HG03064 (cell line): ENCODE results near the gene TEX38.
"Not testable (repeated sequence)": the region's sequence is repeated elsewhere in the genome, so short reads cannot be mapped to it uniquely, and the experiment has no call there.

Experiments used
- ATAC-seq: cut with Tn5 transposase; IDR thresholded peaks from one replicate; pipeline ENCODE4 v1.9.1; 2021; ENCODE audit warnings: low read depth; ENCODE audit not compliant: unreplicated experiment

Gene TEX38

DNA sequence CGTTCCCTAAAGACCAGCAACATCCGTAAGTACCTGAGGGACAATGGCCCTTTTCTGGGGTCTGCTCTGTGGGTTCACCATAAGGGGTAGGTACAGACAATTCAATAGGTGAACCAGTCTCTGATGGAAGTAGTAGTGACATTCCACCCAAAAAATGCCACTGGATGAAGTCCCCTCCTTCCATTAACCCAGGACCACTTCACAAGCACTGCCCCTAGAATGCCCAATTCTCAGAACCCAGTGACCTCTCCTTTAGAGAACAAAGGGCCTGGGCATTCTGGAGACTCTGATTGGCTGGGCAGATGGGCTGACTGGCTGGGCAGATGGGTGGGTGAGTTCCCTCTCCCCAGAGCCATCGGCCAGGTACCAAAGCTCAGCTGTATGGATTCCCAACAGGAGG, at the start of gene TEX38:
TSS of gene TEX38 (plus strand) at position 301 of the 400 bp plus-strand sequence. CDS start at position 382, 81 bp downstream.
- no peak for ATAC-seq

DNA sequence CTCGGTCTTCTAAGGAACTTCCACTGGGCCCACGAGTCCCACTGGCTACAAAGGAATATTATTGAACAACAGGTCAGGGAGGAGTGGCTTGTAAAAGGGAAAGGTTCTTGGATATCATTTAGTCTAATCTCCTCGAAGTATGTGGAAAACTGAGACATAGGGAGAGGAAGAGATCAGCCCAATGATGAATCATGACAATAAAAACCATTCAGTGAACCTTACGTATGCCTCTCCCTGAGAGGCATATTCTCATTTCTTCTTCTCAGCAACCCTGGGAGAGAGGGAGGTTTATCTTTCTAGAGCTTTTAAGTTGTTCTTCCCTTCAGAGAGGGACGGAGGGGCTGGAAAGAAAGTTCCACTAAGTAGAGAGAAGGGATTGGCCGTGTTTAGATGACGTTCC, 49.7 kb upstream of the TEX38 start:
- no peak for ATAC-seq

DNA sequence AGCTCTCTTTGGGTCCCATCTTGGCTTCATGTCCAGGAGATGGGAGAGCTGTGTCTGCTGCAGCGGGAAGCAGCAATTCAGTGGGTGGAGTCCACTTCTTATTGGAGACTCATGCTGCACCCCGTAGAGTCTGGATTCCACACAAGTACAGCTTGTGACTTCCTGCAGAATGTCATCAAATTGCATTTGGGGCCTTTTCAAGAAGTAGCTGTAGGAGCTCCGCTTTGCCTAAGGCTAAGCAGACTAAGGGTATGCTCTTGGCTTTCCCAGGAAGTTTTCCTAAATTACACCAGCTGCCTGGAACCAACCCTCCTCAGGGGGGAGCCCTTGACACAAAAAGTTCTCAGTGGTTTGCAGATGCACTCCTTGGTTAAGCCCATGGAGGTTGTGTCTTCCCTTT, 49.3 kb upstream of the TEX38 start:
- ATAC-seq, result no peak

DNA sequence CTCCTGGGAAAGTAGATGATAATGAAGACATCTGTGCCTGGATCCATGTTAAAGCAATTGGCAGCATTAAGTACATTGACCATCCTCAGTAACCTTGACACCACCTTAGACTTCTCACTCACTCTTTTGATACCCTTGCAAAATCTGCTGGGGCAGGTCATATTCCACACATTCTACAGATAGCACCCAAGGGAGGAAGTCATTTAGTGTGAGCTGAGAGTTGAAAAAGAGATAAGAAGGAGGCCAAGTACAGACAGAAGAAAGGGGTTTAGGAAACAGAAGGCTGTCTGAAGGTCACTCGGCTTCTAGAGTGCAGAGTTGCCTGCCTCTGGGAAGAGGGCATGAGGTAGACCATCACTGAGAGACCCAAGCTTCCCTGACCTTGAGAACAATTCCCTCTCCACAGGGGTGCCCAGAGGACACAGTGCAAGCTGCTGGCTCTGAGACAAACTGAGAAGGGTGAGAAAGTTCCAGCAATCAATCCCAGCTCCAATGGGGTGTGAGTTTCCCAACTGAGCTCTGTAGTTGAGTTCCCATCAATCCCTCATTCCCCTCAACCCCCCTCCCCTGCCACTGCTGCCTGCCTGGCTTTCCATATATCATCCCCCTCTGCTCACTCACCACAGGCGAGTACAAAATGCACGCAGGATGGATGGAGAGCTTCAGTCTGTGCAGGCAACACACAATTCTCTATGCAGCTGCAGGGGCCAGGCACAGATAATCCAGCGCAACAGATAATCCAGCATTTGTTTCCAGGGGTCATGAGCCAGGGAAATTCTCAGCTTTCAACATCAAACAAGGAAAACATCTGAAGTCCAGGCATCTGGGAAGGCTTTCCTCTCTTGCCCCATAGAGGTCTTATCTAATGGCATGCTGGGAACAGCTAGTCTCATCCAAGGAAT, 47.7 kb upstream of the TEX38 start:
- no peak for ATAC-seq

DNA sequence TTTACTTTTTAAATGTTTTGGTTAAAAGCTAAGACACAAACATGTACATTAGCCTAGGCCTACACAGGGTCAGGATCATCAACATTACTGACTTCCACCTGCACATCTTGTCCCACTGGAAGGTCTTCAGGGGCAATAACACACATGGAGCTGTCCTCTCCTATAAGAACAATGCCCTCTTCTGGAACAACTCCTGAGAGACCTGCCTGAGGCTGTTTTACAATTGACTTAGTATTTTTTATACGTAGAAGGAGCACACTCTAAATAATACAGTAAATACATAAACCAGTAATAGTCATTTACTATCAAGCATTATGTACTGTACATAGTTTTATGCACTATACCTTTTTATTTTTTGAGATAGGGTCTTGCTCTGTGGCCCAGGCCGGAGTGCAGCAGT, 40.9 kb upstream of the TEX38 start:
- no peak for ATAC-seq

DNA sequence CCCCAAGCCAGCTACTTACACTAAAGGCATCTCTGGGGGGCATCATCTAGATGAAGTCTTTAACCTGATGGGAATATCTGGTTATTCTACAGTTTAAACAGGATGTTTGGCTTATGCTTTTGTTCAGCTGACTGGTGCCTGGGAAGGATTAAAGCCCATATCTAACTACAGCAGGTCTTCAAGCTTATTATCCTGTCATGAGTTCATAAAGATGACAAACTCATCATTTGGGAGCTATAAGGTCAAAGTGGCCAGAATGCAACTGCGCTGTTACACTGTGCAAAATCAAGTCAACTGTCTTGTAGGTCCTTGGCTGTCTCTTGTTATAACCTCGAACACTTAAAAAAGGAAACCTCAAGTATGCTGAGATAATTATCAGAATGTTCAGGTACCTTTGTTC, 36.4 kb upstream of the TEX38 start:
- ATAC-seq, result no peak

DNA sequence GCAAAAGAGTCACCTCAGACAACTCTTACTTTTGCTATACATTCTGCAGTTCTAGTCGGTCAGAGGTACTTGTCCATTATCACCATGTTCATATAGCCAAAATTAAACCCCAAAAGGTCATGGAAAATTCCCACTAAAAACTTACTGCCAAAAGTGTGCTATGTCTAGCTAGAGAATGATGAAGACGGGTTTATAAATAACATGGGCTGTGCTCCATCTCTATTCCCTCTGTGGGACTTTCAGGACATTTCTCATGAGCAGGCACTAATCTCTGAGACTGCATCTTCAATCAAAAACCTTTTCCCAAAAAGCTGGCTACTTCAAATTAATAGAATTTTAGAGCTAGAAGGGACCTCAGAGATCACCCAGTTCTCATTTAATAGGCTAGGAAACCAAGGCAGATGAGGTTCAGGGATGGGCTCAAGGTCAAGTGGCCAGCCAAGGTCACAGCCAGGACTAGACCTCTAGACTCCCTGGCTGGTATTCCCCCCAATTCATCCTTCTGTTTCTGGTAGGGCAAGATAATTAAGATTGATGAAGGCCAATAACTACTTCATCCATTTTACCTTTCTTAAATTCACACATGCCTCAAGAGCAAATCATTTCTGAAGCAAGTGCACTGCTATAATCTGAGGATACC, 34.1 kb upstream of the TEX38 start:
- ATAC-seq, result no peak

DNA sequence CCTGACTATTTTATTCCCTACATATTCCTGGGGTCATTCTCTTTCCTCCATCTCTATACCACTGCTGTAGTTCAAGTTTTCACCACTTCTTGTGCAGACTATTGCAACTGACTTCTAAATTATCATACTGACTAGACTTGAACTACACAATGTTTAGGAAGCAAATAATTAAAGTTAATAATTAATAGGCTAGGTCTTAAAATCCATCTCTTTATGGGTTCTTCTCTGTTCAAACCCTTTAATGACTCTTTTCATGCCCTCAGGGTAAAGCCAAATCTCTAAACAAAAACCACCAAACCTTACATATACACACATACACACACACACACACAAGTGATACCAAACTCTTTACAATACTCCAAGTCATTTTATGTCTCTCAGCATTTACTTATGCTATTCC, 32.7 kb upstream of the TEX38 start:
- no peak for ATAC-seq

DNA sequence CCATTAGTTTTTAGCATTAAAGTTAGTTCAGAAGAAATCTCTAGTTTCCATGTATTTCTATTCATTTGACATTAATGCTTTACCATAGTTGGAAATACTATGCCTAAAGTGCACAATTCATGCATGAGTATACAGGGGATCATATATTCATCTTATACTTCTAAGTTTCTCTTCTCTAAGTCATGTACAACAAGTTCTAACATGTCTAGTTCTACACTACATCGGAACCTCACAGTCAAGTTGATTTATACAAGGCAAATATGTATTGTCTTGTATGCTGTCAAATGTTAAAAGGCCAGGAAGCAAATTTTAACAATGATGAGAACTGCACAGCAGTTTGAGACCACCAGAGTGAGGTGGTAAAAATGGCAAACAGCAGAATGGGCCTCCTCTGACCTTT, 32.1 kb upstream of the TEX38 start:
- no peak for ATAC-seq

DNA sequence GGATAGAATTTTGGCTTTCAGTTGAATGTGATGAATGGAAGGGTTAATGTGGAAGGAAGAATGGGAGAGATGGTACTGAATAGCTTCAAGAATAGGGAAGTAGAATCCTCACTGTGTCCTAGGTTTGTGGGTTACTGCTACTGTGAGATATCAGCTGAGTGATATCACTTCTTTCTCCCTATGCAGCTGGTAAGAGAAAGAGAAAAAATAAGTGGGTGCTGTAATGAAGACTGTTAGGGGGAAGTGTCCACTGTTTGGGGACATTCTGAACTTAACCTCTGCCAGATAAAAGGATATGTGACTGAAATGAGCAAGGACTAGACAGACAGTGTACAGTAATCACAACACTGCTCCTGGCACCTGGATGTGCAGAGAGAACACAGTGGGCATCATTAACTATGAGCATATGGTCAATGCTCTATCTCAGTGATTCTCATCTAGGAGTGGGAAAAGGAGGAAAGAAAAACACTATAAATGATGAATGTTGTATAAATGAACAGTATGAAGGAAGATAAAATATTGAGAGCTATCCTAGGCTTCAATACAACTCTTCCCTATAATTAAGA, 29.5 kb upstream of the TEX38 start:
- ATAC-seq, result no peak

DNA sequence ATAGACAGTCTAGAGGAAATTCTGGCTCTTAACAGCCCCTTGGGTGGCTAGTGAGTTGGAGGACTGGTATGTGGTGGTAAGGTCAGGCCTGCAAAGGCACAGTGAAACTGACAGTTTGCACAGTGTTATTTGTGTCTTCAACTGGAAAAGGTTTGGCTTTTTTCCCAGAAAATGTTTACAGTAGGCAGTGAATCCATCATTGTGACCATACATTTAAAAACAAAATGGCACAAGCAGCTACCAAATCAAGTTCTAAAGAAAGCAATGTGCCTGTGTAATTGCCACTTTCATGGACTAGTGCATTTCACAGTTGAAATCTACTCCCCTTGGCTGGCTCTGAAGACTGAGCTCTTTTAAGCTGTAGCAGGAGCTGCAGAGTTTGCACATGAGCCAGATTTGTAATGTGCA, 28.3 kb upstream of the TEX38 start:
- no peak for ATAC-seq

DNA sequence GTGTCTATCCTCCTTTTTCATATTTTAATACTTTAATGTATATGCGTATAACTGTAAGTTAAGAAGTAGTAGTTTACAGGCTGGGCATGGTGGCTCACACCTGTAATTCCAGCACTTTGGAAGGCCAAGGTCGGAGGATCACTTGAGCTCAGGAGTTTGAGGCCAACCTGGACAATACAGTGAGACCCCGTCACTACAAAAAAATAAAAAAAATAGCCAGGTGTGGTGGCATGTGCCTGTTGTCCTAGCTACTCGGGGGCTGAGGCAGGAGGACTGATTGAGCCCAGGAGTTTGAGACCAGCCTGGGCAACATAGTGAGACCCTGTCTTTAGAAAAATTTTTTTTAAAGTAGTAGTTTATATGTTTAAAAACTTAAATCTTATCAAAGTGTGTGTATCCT, 25.8 kb upstream of the TEX38 start:
- no peak for ATAC-seq

DNA sequence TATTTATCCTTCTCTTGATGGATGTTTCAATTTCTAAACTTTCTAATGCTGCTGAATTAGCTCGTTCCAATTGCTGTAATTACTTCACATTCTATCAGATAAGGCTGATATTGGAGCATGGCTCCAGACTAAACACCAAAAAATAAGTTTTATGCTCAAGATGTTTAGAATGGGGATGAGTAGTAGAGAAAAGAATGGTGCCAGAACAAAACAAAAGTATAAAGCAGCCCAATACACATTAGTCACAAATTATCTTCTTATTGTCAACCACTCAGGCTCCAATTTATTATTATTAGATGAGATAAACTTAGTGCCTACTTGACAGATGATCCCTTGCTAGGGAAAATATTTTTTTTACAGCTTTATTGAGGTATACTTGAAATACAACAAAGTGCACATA, 25.3 kb upstream of the TEX38 start:
- no peak for ATAC-seq

DNA sequence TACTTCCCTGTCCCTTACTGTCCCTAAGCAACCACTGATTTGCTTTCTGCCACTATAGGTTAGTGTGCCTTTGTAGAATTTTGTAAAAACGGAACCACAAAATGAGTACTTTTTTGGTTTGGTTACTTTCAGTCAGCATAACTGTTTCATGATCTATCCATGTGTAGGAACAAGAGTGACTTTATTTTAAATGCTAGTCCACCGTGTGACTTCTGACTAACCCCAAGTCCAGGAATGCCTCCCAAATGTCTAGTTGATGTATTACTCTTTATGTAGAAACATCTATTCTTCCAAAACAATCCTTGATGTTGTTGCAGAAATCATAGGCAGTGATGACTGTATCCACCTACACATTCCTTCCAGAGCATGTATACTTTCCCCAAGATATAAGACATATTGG, 24.8 kb upstream of the TEX38 start:
- ATAC-seq, result no peak

DNA sequence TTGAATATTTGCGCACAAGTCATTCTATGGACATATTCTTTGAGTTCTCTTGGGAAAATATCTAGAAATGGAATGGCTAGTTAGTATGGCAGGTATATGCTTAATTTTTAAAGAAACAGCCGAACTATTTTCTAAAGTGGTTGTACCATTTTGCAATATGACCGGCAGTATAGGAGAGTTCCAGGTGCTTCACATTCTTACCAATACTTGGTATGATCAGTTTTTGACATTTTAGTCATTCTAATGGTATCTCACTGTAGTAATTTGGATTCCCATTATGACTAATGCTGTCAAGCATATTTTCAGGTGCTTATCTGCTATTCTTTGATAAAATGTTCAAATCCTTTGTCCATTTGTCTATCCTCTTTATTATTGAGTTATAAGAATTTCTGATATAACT, 24.0 kb upstream of the TEX38 start:
- no peak for ATAC-seq

DNA sequence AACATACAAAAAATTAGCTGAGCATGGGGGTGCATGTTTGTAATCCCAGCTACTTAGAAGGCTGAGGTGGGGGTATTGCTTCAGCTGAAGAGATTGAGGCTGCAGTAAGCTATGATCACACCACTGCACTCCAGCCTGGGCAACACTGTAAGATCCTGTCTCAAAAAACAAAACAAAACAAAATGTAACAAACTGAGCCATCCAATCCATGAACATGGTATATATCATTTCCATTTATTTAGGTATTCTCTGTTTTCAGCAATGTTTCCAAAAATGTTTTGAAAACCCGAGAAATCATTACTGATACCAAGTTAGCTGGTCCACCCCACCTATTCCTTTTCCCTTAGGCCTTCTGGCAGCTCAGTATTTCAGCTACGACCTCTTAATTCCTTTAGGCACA, 21.9 kb upstream of the TEX38 start:
- ATAC-seq, result no peak

DNA sequence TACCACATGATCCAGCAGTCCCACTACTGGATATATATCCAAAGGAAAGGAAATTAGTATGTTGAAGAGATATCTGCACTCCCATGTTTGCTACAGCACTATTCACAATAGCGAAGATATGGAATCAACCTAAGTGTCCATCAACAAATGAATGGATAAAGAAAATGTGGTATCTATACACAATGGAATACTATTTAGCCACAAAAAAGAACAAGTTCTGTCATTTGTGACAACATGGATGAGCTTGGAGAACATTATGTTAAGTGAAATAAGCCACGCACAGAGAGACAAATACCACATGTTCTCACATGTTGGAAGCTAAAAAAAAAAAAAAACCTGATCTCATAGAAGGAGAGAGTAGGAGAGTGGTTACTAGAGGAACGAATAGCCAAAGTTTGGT, 21.2 kb upstream of the TEX38 start:
- no peak for ATAC-seq

DNA sequence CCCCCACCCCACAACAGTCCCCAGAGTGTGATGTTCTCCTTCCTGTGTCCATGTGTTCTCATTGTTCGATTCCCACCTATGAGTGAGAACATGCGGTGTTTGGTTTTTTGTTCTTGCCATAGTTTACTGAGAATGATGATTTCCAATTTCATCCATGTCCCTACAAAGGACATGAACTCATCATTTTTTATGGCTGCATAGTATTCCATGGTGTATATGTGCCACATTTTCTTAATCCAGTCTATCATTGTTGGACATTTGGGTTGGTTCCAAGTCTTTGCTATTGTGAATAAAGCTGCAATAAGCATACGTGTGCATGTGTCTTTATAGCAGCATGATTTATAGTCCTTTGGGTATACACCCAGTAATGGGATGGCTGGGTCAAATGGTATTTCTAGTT, 20.5 kb upstream of the TEX38 start:
- ATAC-seq, result not testable (repeated sequence)

DNA sequence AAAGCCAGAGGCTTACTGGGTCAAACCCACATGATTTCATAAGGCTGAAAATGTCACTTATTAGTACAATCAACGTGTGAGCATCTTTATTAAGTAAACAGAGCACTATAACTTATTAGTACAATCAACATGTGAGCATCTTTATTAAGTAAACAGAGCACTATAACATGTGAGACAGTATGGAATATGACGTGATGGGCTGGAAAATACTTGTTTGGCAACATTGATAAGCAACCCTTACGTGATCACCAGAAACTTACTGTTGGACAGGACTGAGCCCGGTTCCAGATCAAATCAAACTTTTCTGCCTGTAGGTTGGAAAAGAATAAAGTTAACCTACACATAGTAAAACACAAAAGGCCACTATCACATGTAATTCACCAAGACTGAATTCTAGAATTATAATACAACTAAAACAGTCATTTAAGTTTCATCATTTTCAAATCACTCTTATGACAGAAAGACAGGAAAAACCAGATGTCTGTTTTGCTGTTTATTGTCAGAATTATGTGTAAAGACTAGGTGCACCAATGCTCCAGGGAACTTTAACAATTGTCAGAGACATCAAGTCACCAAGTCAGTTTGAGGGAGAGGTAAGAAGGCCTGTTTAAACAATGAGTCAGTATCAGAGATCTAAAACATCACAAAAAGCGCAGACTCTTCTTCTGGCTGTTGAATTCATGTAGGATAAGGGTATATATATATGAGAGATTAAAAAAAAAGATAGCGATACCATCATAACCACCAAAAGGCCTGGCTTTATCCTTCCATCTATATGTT, 19.1 kb upstream of the TEX38 start:
- ATAC-seq, result no peak

DNA sequence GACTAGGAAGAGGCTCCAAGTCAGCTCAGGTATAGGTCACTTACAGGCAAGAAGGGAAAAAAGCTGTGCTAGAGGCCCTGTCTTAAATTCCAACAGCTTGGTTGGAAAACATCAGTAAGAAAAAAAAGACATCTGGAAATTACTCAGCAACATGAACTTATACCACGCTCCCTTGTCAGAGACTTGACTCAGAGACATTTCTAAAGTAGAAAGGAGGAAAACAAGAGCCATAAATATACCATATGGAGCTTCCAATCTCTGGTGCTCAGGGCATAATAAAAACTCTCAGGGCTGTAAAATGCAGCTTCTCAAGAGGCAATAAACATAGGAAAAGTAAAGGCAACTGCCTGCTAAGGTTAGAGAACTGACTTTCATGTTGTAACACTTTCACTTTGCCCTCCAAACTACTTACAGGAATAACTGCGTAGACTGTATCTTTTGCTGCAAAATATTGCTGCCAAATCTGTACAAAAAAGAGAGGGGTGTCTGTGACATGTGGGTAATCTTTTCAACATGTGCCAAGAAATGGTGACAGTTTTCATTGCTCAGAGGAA, 18.2 kb upstream of the TEX38 start:
- no peak for ATAC-seq

DNA sequence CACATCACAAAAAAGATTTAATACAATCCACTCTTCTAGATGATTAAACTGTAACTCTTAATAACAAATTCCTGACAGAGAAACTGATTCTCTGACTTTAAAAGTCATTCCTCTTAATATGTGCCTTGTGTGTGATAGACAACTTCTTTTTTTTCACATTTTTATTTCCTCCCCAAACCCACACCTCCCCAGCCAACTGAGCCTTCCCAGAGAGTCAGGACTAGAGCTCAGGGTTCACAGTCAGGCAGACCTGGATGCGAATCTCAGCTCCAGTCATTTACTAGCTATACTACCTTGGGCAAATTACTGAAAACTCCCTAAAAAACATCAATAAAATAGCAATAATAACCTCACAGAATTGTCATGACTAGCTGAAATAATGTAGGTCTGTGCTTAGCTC, 17.6 kb upstream of the TEX38 start:
- ATAC-seq, result no peak
